HG02798 (cell line): Measurements from ENCODE around the gene FCAMR.
A peak's percentile ranks its signal among the peaks of the same experiment; 100 is the strongest.

Experiments used
- ATAC-seq: cut with Tn5 transposase; IDR thresholded peaks from one replicate; pipeline ENCODE4 v1.9.1; 2021; ENCODE audit warnings: mild to moderate bottlenecking; ENCODE audit not compliant: unreplicated experiment, poor library complexity

Gene FCAMR

GRCh38 chr1:207001492-207002245 is 31.4 kb upstream of the FCAMR start:
- ATAC-seq = no peak

GRCh38 chr1:207000651-207001291 is 30.5 kb upstream of the FCAMR start:
- ATAC-seq = no peak

DNA sequence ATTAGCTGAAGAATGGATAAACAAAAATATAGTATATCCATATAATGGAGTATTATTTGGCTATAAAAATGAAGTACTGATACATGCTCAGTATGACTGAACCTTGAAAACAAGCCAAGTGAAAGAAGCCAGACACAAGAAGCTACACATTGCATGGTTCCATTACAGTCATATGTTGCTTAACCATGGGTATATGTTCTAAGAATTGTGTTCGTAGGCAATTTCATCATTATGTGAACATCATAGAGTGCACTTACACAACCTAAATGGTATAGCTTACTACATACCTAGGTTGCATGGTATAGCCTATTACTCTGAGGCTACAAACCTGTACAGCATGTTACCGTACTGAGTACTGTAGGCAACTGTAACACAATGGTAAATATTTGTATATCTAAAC is 28.6 kb upstream of the FCAMR start:
- ATAC-seq = no peak

- no peak for ATAC-seq
Observed at GRCh38 chr1:206992790-206993189, 22.5 kb upstream of the FCAMR start.

- no peak for ATAC-seq
Observed at GRCh38 chr1:206987873-206988272, 17.6 kb upstream of the FCAMR start.

DNA sequence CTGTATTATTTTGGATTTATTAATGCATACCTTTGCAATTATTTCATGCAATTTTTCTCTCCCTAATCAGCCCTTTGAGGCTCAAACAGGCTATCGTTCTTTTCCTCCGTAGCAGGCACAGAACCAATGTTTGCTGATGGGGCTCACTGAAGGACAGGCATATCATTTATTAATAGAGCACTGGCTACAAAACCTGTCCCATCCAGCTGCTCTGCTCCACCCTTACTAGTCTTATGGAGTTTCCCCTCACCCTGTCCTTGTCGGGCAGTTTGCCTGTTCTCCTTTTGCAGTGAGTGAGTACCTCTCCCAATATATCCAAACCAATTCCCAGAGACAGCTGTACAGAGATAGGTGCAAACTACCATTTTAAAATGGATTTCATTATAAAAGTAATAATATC is 16.6 kb upstream of the FCAMR start:
- no peak for ATAC-seq

- ATAC-seq = no peak
Observed at GRCh38 chr1:206986402-206986801, 16.1 kb upstream of the FCAMR start.

DNA sequence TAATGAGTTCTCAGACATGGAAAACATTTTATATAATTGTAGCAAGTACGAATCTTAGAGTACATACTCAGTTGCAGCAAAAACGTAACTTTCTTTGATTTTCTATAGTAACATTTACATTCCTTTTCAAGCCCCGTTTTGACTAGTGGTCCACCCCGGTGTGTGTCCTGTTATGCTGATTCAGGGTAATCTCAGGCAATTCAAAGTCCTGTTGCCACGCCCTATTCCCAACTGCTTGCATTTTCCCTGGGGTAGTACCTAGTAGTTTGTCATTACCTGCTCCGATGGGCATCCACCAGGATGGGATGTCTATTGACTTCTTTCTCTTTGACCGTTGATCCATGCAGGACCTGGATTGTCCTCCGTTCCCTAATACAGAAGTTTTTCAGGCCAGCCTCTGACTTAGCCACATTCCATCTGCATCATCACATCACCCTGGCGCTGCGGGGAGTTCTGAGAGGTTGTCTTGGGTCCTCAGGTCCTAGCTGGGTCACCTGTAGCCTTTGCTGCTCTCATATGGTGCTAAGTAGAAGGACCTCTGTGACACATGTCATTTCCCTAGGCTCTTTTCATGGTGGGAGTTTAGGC is 15.0 kb upstream of the FCAMR start:
- no peak for ATAC-seq

DNA sequence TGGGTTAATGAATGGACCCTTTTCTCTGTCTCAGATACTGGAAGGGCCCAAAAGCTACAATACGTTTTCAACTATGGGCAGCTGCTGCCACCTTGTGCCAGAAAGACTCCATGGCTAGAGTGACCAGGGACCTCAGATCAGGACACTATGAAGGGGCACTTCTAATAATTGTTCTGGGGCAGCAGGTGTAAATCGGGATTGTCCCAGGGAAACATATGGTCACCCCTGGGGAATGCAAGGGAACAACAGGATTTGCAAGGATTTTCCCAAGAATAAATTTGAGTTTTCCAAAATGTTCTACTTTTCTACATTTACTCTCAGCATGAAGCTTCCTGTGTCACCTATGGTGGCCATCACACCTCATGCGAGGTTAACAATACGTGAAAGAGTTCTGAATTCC is 12.0 kb upstream of the FCAMR start:
- ATAC-seq = peak; percentile 68

- peak; percentile 39 for ATAC-seq
Observed at GRCh38 chr1:206979379-206980043, 9.3 kb upstream of the FCAMR start.

- no peak for ATAC-seq
Observed at GRCh38 chr1:206978259-206978658, 8.0 kb upstream of the FCAMR start.

GRCh38 chr1:206975306-206975705 is 5.0 kb upstream of the FCAMR start:
- no peak for ATAC-seq

DNA sequence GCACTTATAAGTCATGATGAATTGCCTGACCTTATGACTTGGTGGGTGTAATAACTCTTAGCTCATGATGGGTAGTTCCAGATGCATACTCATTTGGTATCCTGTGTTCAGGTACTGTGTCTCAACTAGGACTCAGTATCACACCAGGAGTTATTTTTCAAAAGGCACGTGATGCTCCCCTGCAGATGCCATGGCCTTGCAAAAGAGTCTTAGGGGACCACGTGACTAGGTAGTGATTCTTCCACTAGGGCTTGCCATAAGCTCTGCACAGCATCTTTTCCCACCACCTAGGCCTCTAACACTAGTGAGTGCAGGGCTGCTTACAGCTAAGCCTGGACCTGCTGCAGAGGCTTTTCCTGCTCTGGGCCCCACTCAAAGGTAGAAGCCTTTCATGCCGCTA is 3.9 kb upstream of the FCAMR start:
- ATAC-seq = no peak

GRCh38 chr1:206972728-206973127 is 2.5 kb upstream of the FCAMR start:
- ATAC-seq = no peak

DNA sequence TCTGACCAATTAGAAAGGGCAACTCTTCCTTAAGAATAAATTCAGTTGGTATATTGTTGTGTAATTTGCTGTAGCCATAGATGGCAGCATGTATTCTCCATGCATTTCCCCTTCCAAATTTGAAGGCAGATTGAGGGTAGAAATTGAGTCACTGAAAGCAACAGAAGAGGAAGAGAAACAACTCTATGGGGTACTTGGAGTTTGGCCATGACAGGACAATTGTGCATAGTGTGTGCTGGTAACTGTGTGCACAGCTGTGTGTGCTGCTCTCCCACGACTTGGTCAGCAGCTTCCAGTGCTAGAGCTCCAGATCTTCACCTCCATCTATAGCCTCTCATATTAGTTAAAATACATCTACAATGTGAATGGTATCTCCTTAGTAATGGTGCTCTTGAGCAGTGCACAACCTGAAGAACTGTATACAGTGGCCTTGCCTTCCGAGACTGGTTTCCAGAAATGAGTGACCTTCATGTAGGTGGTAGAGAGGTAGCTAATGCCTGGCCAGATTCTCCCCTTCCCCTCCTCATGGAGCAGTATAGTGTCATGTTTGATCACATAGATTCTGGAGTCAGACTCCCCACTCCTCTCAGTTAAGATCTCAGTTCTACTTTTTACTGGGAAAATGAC is 882 bp upstream of the FCAMR start:
- peak; percentile 59 for ATAC-seq

GRCh38 chr1:206969090-206969489 is 1.2 kb downstream of the FCAMR start:
- ATAC-seq = no peak

- peak; percentile 41 for ATAC-seq
Observed at GRCh38 chr1:206967096-206967849, 3.0 kb downstream of the FCAMR start.

DNA sequence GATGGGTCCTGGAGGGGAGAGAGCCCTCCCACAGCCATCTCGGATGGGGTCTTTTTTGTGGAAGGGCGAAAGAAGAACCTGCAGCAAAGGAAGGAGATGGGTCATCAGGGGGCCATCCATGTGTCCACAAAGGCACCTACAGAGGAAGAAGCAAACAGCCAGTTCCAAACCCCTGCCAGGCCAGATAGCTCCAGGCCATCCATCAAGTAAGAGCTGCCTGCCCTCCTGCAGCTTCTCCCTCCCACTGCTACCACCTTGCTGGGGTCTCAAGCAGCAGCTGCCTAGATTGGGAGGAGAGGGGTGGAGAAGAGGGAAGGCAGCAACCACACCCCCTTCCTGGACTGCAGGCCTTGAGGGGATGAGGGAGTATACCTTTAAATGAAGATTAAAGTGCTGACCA is 4.5 kb downstream of the FCAMR start:
- no peak for ATAC-seq

GRCh38 chr1:206963740-206964139 is 6.5 kb downstream of the FCAMR start:
- no peak for ATAC-seq

DNA sequence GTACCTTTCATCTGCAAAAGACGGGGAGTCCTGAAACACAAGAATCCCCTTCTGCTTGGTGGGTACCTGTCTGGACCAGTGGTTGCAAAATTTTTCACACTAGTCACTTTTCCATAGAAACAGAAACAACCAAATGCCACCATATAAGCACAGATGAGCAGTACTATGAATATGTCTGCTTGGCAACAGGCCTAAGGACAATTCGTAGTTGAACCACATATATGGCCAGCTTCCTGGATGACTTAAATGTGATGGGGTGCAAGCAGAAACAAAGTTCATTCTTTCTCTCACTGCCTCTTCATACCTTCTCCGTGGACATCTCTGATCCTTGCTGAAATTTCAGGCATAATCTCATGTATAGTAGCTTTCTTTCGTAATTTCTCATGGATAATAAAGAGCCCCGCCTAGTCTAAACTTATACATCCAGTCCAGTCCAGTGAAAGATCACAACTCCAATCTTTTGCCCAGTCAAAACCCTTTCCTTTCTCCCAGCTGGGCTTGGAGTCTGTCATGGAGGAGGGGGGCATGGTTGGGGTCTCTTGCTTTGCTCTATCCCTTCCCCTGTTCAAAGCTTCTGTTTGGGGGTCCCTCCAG is 7.0 kb downstream of the FCAMR start:
- ATAC-seq = no peak
